Kidney (tissue), 14 donors: ENCODE results near the gene NALCN. TPM values are rescaled to one million over a fixed set of nuclear protein-coding genes. Genes with fewer than 3 reads are reported as not detected.

Experiments used
- DNase-seq, 5 donors: peaks; one replicate each; pipeline ENCODE4 v3.0.0-alpha.2; 2013 to 2020
- FAIRE-seq: peaks from 2 replicates; lab custom pipeline; 2012; peaks lifted over from hg19 to GRCh38; lab: Jason Lieb, UNC
- H3K27ac ChIP-seq, 2 donors: one replicate each; pipeline ENCODE4 v1.7.0; 2013; ENCODE audit warnings: low read depth in 2 of 2, low read length in 2 of 2, inconsistent platforms in 1 of 2
- H3K27me3 ChIP-seq: one replicate; pipeline ENCODE4 v1.7.1; 2013; ENCODE audit warnings: low read length, inconsistent platforms; ENCODE audit not compliant: control insufficient read depth, insufficient read depth
- H3K36me3 ChIP-seq, 3 donors: one replicate each; pipeline versions ENCODE4 v1.7.0 to v1.7.1; 2013; ENCODE audit warnings: low read length in 3 of 3, control low read depth in 1 of 3, inconsistent platforms in 1 of 3; ENCODE audit not compliant: insufficient read depth in 3 of 3, control insufficient read depth in 2 of 3
- H3K4me1 ChIP-seq, 3 donors: one replicate each; pipeline versions ENCODE4 v1.7.0 to v1.7.1; 2013; ENCODE audit warnings: low read length in 3 of 3, inconsistent platforms in 1 of 3, low read depth in 1 of 3; ENCODE audit not compliant: control insufficient read depth in 2 of 3, insufficient read depth in 2 of 3
- H3K4me3 ChIP-seq, 3 donors: one replicate each; pipeline versions ENCODE4 v1.7.0 to v1.8.1; 2013; ENCODE audit warnings: low read length in 3 of 3, control low read depth in 1 of 3, inconsistent platforms in 1 of 3
- H3K9ac ChIP-seq, 3 donors: one replicate each; pipeline versions ENCODE4 v1.7.0 to v1.7.1; 2013; ENCODE audit warnings: low read length in 3 of 3, control low read depth in 1 of 3, inconsistent platforms in 1 of 3
- H3K9me3 ChIP-seq, 3 donors: one replicate each; pipeline versions ENCODE4 v1.7.0 to v1.7.1; 2013; ENCODE audit warnings: low read length in 3 of 3, control low read depth in 1 of 3, inconsistent platforms in 1 of 3; ENCODE audit not compliant: control insufficient read depth in 2 of 3, insufficient read depth in 1 of 3
- intact Hi-C: fragments of 100-400 bp; cut with DNase I; formaldehyde crosslinking; loops from one replicate; pipeline ENCODE4 v1.11.1; 2022
- polyA plus RNA-seq: library from polyadenylated mRNA; stranded (reverse); fragments of 350-450 nt; fragmentation: Illumina TruSeq; extraction: RNeasy Lipid Tissue Mini Kit (QIAGEN cat#74804); gene quantifications from one replicate; pipeline ENCODE4 v1.2.3, GENCODE V29; 2014; ENCODE audit warnings: low read depth, low replicate concordance; ENCODE audit not compliant: insufficient read depth
- total RNA-seq: library from RNA; stranded (reverse); fragmentation: NEBNext Ultra II Directional; extraction: Animal tissue kit (Norgen Biotek cat#: 25700); gene quantifications from one replicate; pipeline ENCODE4 v1.2.1, GENCODE V29; 2021
- TF ChIP-seq, protein P1 (sequence below): IDR thresholded peaks from 3 replicates; pipeline ENCODE4 v1.5.1; 2012; ENCODE audit warnings: mild to moderate bottlenecking, moderate library complexity, borderline replicate concordance; ENCODE audit not compliant: insufficient read depth; ENCODE audit errors: extremely low read depth
- donor health status: control.
- donor health status: control.
- donor health status: control.
- donor health status: control.
- donor health status: control.
- donor health status: DM: yes; HTN: yes; CAD: no.
- donor health status: Normal renal cell carcinoma (clear cell type).

The NALCN gene
- total and polyA plus RNA-seq, 2 donors from 2014 or later = 0.43 to 2.4 TPM

DNA sequence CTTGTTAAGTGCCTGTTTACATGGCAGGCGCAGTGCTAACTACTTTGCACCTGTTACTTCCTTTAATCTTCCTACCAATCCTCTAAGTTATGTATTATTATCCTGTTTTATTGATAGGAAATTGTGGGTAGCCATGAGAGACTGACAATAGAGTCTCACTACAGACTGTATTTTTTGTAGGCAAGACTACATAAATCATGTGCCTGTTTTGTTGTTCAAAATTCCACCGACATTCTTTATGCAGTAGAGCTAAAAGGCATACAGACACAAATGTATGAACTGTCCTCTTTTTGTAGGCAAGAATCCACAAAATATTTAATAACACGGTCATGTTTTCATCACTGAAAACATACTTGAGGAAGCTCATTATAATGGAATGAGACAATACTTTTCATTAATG is 205.5 kb downstream of the NALCN start:
- DNase-seq (no peak), FAIRE-seq (no peak)
- Histone ChIP-seq H3K36me3 (no peaks in the 10 kb centered on the region), H3K4me1 (no peaks in the 10 kb centered on the region), H3K27me3 (no peaks in the 10 kb centered on the region), H3K4me3 (no peak overlapping the region), H3K9ac (no peak overlapping the region), H3K27ac (no peak overlapping the region), H3K9me3 (no peaks in the 10 kb centered on the region)
- intact Hi-C loops = no loop called here
- TF ChIP-seq, protein P1, sequence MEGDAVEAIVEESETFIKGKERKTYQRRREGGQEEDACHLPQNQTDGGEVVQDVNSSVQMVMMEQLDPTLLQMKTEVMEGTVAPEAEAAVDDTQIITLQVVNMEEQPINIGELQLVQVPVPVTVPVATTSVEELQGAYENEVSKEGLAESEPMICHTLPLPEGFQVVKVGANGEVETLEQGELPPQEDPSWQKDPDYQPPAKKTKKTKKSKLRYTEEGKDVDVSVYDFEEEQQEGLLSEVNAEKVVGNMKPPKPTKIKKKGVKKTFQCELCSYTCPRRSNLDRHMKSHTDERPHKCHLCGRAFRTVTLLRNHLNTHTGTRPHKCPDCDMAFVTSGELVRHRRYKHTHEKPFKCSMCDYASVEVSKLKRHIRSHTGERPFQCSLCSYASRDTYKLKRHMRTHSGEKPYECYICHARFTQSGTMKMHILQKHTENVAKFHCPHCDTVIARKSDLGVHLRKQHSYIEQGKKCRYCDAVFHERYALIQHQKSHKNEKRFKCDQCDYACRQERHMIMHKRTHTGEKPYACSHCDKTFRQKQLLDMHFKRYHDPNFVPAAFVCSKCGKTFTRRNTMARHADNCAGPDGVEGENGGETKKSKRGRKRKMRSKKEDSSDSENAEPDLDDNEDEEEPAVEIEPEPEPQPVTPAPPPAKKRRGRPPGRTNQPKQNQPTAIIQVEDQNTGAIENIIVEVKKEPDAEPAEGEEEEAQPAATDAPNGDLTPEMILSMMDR = no peak

DNA sequence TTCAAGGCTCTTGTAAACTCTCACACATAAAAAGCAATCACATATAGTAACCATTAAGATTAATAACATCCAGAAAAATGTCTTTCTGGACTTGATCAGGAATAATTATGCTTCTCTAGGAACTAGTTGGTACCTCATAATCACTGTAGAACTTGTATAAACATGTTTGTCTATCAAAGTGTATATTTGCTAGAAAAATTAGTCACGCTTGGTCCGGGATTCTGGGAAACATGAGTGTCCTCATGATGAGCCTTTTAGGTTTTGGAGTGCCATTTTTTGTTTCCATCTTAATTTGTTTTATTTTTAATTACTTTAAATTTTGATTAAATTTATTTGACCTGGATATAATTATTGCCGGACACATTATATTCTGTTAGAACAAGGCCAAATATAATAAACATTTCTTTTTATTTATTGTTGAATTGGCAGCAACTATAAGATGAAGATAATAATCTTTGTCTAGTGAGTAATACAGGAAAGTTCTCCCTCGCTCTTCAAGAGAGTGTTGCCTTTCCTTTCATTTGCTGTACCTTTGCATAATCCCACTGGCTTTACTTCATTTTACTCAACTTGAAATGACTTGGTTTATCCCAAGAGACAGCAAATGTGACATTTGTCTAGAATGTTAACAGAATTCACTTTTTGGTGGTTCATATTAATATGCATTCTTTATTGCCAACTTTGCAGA is 207.0 kb downstream of the NALCN start:
- Histone ChIP-seq H3K27me3 (no peaks in the 10 kb centered on the region), H3K9me3 (no peaks in the 10 kb centered on the region), H3K27ac (no peak overlapping the region), H3K4me1 (no peaks in the 10 kb centered on the region), H3K36me3 (no peaks in the 10 kb centered on the region), H3K4me3 (no peak overlapping the region), H3K9ac (no peak overlapping the region)
- no peak for DNase-seq
- intact Hi-C loops = no loop called here
- no peak for FAIRE-seq
- TF ChIP-seq, protein P1 = no peak

DNA sequence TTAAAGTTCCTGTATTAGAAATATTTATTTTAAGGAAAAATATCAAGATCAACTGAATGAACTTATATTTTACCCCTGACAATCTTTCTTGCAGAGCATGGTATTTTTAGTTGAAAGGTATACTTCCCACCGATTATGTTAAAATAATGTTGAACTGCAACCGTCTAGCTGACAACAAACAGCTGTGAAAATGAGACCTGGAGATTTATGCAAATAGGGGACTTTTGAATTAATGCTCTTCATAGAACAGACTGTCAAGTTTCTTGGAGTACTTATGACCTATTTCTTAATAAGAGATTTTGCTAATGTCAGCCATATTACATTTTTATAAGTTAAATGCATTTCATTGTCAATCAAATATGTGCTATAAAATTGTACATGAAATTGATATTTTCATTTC is 210.9 kb downstream of the NALCN start:
- no peak for DNase-seq
- no peak overlapping the region for H3K4me3 ChIP-seq
- no peak overlapping the region for H3K9ac ChIP-seq
- TF ChIP-seq, protein P1 = no peak
- no peaks in the 10 kb centered on the region for H3K9me3 ChIP-seq
- no peak for FAIRE-seq
- H3K4me1 ChIP-seq = no peaks in the 10 kb centered on the region
- intact Hi-C loops = no loop called here
- H3K36me3 ChIP-seq = no peaks in the 10 kb centered on the region
- H3K27ac ChIP-seq = no peak overlapping the region
- no peaks in the 10 kb centered on the region for H3K27me3 ChIP-seq
